Activated CD4-positive, alpha-beta T cell treated with anti-CD3 and anti-CD28 coated beads for 1 hour (primary cell): ENCODE results near the gene KLHDC9.

Experiments
- DNase-seq: peaks from one replicate; pipeline ENCODE4 v3.0.0-alpha.2; 2020

KLHDC9 gene

GRCh38 chr1:161133220-161133740 is 35.1 kb downstream of the KLHDC9 start:
- DNase-seq = no peak

- DNase-seq = no peak
Observed at GRCh38 chr1:161137881-161138280, 39.7 kb downstream of the KLHDC9 start.

GRCh38 chr1:161138431-161138830 is 40.3 kb downstream of the KLHDC9 start:
- DNase-seq = no peak

GRCh38 chr1:161139766-161140165 is 41.6 kb downstream of the KLHDC9 start:
- DNase-seq = no peak

- no peak for DNase-seq
Observed at GRCh38 chr1:161140755-161141400, 42.7 kb downstream of the KLHDC9 start.

GRCh38 chr1:161145832-161146231 is 47.7 kb downstream of the KLHDC9 start:
- no peak for DNase-seq
